ENCODE data around the gene EFNA4.

DNA sequence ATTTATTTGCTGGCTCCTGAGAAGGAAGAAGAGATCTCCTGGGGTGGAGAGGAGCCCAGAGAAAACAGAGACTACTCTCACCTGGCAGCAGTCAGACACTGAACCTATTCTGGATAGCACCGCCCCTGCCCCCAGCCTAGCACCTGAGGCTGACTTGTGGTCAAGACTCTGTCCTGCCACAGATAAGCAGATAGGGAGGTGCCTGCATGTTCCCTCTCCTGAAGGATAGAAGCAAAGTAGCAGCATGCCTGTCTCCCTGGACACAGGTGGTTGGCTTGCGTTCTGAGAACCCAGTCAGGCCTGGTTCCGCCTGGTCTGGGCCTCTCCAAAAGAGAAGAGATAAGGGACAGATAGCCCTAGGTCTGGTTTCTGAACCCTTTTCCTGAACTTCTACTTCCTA is 13.8 kb downstream of the EFNA4 start:
- TF ChIP-seq SMC3 (IDR thresholded peaks at IDR 0.05; ENCODE audit: low read depth, low read length) (no peak), SIN3A (IDR thresholded peaks at IDR 0.05; ENCODE audit: borderline replicate concordance, low read depth, low read length) (no peak), GATA2 (CRISPR knock-in tag; IDR thresholded peaks at IDR 0.05) (no peak), RAD21 (IDR thresholded peaks at IDR 0.05; ENCODE audit: low read length) (no peak)
- TF ChIP-seq, protein P1, sequence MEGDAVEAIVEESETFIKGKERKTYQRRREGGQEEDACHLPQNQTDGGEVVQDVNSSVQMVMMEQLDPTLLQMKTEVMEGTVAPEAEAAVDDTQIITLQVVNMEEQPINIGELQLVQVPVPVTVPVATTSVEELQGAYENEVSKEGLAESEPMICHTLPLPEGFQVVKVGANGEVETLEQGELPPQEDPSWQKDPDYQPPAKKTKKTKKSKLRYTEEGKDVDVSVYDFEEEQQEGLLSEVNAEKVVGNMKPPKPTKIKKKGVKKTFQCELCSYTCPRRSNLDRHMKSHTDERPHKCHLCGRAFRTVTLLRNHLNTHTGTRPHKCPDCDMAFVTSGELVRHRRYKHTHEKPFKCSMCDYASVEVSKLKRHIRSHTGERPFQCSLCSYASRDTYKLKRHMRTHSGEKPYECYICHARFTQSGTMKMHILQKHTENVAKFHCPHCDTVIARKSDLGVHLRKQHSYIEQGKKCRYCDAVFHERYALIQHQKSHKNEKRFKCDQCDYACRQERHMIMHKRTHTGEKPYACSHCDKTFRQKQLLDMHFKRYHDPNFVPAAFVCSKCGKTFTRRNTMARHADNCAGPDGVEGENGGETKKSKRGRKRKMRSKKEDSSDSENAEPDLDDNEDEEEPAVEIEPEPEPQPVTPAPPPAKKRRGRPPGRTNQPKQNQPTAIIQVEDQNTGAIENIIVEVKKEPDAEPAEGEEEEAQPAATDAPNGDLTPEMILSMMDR (IDR thresholded peaks at IDR 0.05): no peak
